SK-N-SH treated with all-trans-retinoic acid at 6 μM for 48 hours (cell line): ENCODE data around the gene STMND1.

Source experiments
- ATAC-seq: fragments of 200-7000 bp; cut with Tn5 transposase; 3 replicates; pipeline ENCODE4 v1.9.1; 2020; ENCODE audit warnings: mild to moderate bottlenecking, moderate library complexity
- BACH2 ChIP-seq: fragments of 250-450 bp; sonication (Bioruptor Pico); IDR thresholded peaks from 2 replicates; pipeline ENCODE4 v1.9.0; 2021; ENCODE audit warnings: mild to moderate bottlenecking, borderline replicate concordance
- CSDC2 ChIP-seq: fragments of 250-450 bp; sonication (Bioruptor Pico); IDR thresholded peaks from 2 replicates; pipeline ENCODE4 v1.5.0; 2020; ENCODE audit warnings: mild to moderate bottlenecking, moderate library complexity
- ESRRG ChIP-seq: fragments of 250-450 bp; sonication (Bioruptor Pico); IDR thresholded peaks from 2 replicates; pipeline ENCODE4 v1.6.1; 2021; ENCODE audit warnings: mild to moderate bottlenecking
- GLIS3 ChIP-seq: fragments of 250-450 bp; sonication (Bioruptor Pico); IDR thresholded peaks from 2 replicates; pipeline ENCODE4 v1.5.0; 2020; ENCODE audit warnings: mild to moderate bottlenecking, moderate library complexity
- ISL1 ChIP-seq: fragments of 250-450 bp; sonication (Bioruptor Pico); IDR thresholded peaks from 2 replicates; pipeline ENCODE4 v2.1.2; 2022; ENCODE audit warnings: mild to moderate bottlenecking, moderate library complexity
- OSR1 ChIP-seq: fragments of 250-450 bp; sonication (Bioruptor Pico); IDR thresholded peaks from 2 replicates; pipeline ENCODE4 v1.8.0; 2022; ENCODE audit warnings: moderate library complexity, mild to moderate bottlenecking, inconsistent platforms
- PPARA ChIP-seq: fragments of 250-450 bp; sonication (Bioruptor Pico); IDR thresholded peaks from 2 replicates; pipeline ENCODE4 v1.5.0; 2020; ENCODE audit warnings: mild to moderate bottlenecking, borderline replicate concordance
- RARB ChIP-seq: fragments of 250-450 bp; sonication (Bioruptor Pico); IDR thresholded peaks from 2 replicates; pipeline ENCODE4 v1.8.0; 2021; ENCODE audit warnings: mild to moderate bottlenecking, moderate library complexity
- SNAI2 ChIP-seq: fragments of 250-450 bp; sonication (Bioruptor Pico); IDR thresholded peaks from 2 replicates; pipeline ENCODE4 v1.5.0; 2020; ENCODE audit warnings: mild to moderate bottlenecking, moderate library complexity
- TCF4 ChIP-seq: fragments of 250-450 bp; sonication (Bioruptor Pico); IDR thresholded peaks from 2 replicates; pipeline ENCODE4 v1.8.0; 2021; ENCODE audit warnings: mild to moderate bottlenecking, moderate library complexity, borderline replicate concordance
- TOX ChIP-seq: fragments of 250-450 bp; sonication (Bioruptor Pico); IDR thresholded peaks from 2 replicates; pipeline ENCODE4 v1.8.0; 2021; ENCODE audit warnings: mild to moderate bottlenecking, moderate library complexity, borderline replicate concordance
- ZC3H10 ChIP-seq: fragments of 250-450 bp; sonication (Bioruptor Pico); IDR thresholded peaks from 2 replicates; pipeline ENCODE4 v1.5.1; 2021; ENCODE audit warnings: mild to moderate bottlenecking, moderate library complexity
- ZFP30 ChIP-seq: fragments of 450-650 bp; formaldehyde crosslinking; IDR thresholded peaks from 2 replicates; pipeline ENCODE4 v1.5.0; 2022; ENCODE audit warnings: mild to moderate bottlenecking, moderate library complexity
- ZNF565 ChIP-seq: fragments of 450-650 bp; formaldehyde crosslinking; conservative IDR thresholded peaks from 2 replicates; pipeline ENCODE4 v1.5.0; 2020; ENCODE audit warnings: low read depth, mild to moderate bottlenecking, moderate library complexity
- ZNF70 ChIP-seq: fragments of 450-650 bp; formaldehyde crosslinking; IDR thresholded peaks from 2 replicates; pipeline ENCODE4 v1.5.0; 2020; ENCODE audit warnings: mild to moderate bottlenecking, moderate library complexity
- TF ChIP-seq, protein P1 (sequence below): fragments of 250-450 bp; sonication (Bioruptor Pico); IDR thresholded peaks from 2 replicates; pipeline ENCODE4 v1.5.1; 2020; ENCODE audit warnings: low read depth, mild to moderate bottlenecking, moderate library complexity
- TF ChIP-seq, protein P2 (sequence below): fragments of 250-450 bp; sonication (Bioruptor Pico); IDR thresholded peaks from 2 replicates; pipeline ENCODE4 v1.5.0; 2020; ENCODE audit warnings: mild to moderate bottlenecking, moderate library complexity
- TF ChIP-seq, protein P3 (sequence below): fragments of 250-450 bp; sonication (Bioruptor Pico); IDR thresholded peaks from 2 replicates; pipeline ENCODE4 v1.8.0; 2020; ENCODE audit warnings: mild to moderate bottlenecking, moderate library complexity, borderline replicate concordance
- TF ChIP-seq, protein P4 (sequence below): fragments of 250-450 bp; sonication (Bioruptor Pico); IDR thresholded peaks from 2 replicates; pipeline ENCODE4 v1.8.0; 2021; ENCODE audit warnings: low read depth, mild to moderate bottlenecking, moderate library complexity, borderline replicate concordance
- TF ChIP-seq, protein P5 (sequence below): fragments of 250-450 bp; sonication (Bioruptor Pico); IDR thresholded peaks from 2 replicates; pipeline ENCODE4 v1.5.1; 2021; ENCODE audit warnings: mild to moderate bottlenecking, moderate library complexity

Gene STMND1

DNA sequence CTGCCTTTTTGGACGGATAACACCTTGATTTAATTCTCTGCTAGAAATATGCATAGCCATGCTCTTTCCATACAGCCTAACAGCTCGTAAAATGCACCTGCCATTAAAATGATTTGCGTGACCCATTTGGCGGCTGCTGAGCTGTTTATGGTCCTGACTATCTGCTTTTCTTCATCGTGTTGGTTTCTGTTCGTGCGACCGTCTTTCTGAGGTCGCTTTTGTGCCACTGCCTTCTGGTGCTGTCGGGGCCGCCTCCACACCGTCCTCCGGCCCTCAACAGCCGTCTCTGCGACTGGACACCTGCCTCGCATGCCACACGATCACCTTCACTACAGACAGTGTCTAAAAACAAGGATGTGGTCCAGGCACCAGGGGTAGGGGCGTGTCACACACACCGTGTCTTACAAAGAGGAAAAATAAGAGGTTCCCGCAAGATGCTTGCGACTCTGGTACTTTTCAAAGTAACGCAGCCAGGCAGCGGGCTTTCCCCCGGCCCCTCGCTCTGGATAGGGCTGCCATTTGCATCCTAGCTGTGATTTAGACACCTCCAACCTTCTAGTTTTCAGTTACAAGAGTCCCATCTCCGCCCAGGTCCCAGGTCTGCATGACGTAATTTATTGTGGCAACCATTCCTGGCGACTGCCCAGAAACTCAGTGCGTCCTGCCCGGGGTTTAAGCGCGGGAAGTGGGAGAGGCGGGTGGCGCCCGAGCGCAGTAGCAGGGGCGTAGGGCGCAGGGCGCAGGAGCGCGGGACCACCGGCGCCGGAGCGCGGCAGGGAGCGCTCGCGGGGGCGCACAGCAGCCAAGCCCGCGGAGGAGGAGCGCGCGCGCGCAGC, at the start of gene STMND1:
STMND1 (plus strand) TSS at position 629 of the 836 bp plus-strand sequence. CDS start 208 bp downstream, outside the sequence.
- TF ChIP-seq, protein P1, sequence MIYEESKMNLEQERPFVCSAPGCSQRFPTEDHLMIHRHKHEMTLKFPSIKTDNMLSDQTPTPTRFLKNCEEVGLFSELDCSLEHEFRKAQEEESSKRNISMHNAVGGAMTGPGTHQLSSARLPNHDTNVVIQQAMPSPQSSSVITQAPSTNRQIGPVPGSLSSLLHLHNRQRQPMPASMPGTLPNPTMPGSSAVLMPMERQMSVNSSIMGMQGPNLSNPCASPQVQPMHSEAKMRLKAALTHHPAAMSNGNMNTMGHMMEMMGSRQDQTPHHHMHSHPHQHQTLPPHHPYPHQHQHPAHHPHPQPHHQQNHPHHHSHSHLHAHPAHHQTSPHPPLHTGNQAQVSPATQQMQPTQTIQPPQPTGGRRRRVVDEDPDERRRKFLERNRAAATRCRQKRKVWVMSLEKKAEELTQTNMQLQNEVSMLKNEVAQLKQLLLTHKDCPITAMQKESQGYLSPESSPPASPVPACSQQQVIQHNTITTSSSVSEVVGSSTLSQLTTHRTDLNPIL (CRISPR knock-in tag) = no peak
- TF ChIP-seq ZNF70 (CRISPR knock-in tag) (no peak), ISL1 (CRISPR knock-in tag) (no peak), BACH2 (CRISPR knock-in tag) (no peak), TOX (no peak), ESRRG (CRISPR knock-in tag) (no peak), ZNF565 (CRISPR knock-in tag) (no peak), GLIS3 (CRISPR knock-in tag) (no peak), TCF4 (CRISPR knock-in tag) (no peak), CSDC2 (CRISPR knock-in tag) (no peak), ZC3H10 (no peak), SNAI2 (CRISPR knock-in tag) (no peak), RARB (CRISPR knock-in tag) (no peak)
- TF ChIP-seq, protein P2, sequence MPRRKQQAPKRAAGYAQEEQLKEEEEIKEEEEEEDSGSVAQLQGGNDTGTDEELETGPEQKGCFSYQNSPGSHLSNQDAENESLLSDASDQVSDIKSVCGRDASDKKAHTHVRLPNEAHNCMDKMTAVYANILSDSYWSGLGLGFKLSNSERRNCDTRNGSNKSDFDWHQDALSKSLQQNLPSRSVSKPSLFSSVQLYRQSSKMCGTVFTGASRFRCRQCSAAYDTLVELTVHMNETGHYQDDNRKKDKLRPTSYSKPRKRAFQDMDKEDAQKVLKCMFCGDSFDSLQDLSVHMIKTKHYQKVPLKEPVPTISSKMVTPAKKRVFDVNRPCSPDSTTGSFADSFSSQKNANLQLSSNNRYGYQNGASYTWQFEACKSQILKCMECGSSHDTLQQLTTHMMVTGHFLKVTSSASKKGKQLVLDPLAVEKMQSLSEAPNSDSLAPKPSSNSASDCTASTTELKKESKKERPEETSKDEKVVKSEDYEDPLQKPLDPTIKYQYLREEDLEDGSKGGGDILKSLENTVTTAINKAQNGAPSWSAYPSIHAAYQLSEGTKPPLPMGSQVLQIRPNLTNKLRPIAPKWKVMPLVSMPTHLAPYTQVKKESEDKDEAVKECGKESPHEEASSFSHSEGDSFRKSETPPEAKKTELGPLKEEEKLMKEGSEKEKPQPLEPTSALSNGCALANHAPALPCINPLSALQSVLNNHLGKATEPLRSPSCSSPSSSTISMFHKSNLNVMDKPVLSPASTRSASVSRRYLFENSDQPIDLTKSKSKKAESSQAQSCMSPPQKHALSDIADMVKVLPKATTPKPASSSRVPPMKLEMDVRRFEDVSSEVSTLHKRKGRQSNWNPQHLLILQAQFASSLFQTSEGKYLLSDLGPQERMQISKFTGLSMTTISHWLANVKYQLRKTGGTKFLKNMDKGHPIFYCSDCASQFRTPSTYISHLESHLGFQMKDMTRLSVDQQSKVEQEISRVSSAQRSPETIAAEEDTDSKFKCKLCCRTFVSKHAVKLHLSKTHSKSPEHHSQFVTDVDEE = no peak
- TF ChIP-seq, protein P3, sequence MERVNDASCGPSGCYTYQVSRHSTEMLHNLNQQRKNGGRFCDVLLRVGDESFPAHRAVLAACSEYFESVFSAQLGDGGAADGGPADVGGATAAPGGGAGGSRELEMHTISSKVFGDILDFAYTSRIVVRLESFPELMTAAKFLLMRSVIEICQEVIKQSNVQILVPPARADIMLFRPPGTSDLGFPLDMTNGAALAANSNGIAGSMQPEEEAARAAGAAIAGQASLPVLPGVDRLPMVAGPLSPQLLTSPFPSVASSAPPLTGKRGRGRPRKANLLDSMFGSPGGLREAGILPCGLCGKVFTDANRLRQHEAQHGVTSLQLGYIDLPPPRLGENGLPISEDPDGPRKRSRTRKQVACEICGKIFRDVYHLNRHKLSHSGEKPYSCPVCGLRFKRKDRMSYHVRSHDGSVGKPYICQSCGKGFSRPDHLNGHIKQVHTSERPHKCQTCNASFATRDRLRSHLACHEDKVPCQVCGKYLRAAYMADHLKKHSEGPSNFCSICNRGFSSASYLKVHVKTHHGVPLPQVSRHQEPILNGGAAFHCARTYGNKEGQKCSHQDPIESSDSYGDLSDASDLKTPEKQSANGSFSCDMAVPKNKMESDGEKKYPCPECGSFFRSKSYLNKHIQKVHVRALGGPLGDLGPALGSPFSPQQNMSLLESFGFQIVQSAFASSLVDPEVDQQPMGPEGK (CRISPR knock-in tag) = no peak
- TF ChIP-seq, protein P4, sequence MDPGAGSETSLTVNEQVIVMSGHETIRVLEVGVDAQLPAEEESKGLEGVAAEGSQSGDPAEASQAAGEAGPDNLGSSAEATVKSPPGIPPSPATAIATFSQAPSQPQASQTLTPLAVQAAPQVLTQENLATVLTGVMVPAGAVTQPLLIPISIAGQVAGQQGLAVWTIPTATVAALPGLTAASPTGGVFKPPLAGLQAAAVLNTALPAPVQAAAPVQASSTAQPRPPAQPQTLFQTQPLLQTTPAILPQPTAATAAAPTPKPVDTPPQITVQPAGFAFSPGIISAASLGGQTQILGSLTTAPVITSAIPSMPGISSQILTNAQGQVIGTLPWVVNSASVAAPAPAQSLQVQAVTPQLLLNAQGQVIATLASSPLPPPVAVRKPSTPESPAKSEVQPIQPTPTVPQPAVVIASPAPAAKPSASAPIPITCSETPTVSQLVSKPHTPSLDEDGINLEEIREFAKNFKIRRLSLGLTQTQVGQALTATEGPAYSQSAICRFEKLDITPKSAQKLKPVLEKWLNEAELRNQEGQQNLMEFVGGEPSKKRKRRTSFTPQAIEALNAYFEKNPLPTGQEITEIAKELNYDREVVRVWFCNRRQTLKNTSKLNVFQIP = no peak
- ATAC-seq = peak; percentile 66

DNA sequence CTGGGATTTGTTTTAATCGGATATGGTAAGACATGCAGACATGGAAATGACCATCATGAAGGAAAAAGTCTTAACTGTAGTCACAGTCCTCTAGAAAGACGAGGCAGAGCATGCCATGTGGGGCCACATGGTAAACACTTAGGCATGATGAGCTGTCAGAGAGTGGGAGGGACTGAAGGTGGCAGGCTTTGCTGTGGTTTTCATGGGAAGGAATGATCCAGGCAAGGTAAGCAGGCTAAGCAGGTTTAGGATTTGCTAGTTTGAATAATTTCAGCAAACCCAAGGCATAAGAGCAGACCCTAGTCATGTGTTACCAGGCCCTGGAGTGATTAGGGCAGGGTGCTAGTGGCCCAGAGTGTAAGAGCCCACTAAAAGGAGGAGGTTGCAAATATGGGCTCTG, 47.2 kb upstream of the STMND1 start:
- no peak for ATAC-seq
- TF ChIP-seq BACH2 (CRISPR knock-in tag) (no peak), SNAI2 (CRISPR knock-in tag) (no peak), TOX (no peak), TCF4 (CRISPR knock-in tag) (no peak), ZFP30 (CRISPR knock-in tag) (no peak), ESRRG (CRISPR knock-in tag) (no peak), ZC3H10 (no peak), OSR1 (no peak), CSDC2 (CRISPR knock-in tag) (no peak), PPARA (CRISPR knock-in tag) (no peak), GLIS3 (CRISPR knock-in tag) (no peak)
- TF ChIP-seq, protein P2 = no peak
- TF ChIP-seq, protein P4 = no peak
- TF ChIP-seq, protein P1 (CRISPR knock-in tag) = no peak
- TF ChIP-seq, protein P5, sequence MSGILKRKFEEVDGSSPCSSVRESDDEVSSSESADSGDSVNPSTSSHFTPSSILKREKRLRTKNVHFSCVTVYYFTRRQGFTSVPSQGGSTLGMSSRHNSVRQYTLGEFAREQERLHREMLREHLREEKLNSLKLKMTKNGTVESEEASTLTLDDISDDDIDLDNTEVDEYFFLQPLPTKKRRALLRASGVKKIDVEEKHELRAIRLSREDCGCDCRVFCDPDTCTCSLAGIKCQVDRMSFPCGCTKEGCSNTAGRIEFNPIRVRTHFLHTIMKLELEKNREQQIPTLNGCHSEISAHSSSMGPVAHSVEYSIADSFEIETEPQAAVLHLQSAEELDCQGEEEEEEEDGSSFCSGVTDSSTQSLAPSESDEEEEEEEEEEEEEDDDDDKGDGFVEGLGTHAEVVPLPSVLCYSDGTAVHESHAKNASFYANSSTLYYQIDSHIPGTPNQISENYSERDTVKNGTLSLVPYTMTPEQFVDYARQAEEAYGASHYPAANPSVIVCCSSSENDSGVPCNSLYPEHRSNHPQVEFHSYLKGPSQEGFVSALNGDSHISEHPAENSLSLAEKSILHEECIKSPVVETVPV (CRISPR knock-in tag) = no peak
